SH-SY5Y (cell line): Measurements from ENCODE around the gene PCYT2.

Experiments
- GATA2 ChIP-seq: IDR thresholded peaks from 2 replicates; pipeline ENCODE4 v1.6.1; 2011; ENCODE audit warnings: mild to moderate bottlenecking, low read depth, low read length
- GATA3 ChIP-seq: IDR thresholded peaks from 2 replicates; pipeline ENCODE4 v1.6.1; 2011; ENCODE audit warnings: low read depth, mild to moderate bottlenecking, low read length, moderate library complexity

PCYT2 gene

GRCh38 chr17:81898029-81898866 is 13.0 kb downstream of the PCYT2 start:
- TF ChIP-seq GATA3: no peak
- no peak for TF ChIP-seq GATA2

DNA sequence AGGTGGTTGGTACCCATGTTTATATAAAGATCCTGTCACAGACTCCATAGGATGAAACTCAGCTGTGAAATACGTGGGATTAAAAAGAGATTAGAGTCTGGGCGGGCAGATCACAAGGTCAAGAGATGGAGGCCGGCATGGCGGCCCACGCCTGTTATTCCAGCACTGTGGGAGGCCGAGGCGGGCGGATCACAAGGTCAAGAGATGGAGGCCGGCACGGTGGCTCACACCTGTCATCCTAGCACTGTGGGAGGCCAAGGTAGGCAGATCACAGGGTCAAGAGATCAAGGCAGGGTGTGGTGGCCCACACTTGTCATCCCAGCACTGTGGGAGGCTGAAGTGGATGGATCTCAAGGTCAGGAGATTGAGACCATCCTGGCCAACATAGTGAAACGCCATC is 15.8 kb downstream of the PCYT2 start:
- TF ChIP-seq GATA2: no peak
- TF ChIP-seq GATA3: no peak

GRCh38 chr17:81891303-81891552 is 20.0 kb downstream of the PCYT2 start:
- TF ChIP-seq GATA3 (no peak), GATA2 (no peak)

GRCh38 chr17:81890447-81891302 is 20.5 kb downstream of the PCYT2 start:
- no peak for TF ChIP-seq GATA2
- no peak for TF ChIP-seq GATA3

DNA sequence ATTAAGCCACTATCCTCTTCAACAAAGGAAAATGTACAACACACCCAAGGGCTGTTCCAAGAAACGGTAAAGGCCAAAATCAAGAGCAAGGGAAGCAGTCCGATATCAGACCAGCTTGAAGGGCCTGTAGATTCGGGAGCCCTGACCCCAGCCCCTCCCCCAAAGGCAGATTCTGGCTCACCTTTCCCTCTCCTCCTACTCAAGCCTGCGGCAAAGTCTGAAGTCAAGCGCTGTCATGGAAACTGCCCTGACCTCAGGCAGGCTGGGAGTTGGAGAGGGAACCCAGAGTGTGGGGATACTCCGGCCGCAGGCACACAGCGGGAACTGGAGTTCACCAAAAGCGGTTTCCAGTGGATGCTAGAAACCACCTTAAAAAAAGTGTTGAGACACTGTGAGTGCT is 21.6 kb downstream of the PCYT2 start:
- TF ChIP-seq GATA2: no peak
- no peak for TF ChIP-seq GATA3

GRCh38 chr17:81888988-81889595 is 22.1 kb downstream of the PCYT2 start:
- TF ChIP-seq GATA2 (no peak), GATA3 (no peak)

DNA sequence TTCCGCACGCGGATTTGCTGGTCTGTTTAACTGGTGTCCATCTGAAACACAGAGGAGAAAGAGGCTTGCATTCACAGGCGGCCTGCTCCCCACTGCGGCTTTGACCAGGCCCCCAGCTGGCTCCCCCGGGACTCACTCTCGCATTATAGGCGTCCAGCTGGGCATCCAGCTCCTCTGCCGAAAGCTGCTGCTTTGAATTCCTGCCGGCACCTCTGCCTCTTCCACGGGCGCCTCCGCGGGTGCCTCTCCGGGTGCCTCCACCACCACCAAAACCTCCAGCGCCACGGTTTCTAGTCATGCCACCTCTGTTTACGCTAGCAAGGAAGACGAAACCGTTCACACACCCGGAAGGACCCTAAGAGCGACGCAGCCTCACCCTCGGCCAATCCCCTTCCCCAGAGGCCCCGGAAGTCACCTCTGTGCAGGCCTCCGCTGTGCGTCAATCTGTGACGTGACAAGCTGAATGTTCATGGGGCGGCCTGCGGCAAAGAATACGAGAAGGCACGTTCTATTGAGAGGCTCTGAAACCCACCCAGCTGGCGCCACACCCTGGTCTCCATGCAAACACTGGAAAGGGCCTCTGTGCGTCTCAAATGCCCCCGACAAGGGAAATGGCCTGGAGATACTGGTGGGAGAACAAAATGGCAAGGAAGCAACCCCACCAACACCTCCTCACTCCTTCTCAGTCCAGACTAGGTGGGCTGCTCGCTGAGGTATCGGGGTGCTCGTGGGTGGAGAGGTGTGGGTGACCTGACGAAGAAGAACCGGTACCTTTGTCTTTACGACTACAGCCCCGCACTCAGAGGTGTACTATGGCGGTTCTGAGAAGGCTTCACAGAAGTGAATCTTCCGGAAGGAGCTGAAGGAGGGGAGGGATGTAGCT is 22.9 kb downstream of the PCYT2 start:
- TF ChIP-seq GATA2: no peak
- no peak for TF ChIP-seq GATA3

DNA sequence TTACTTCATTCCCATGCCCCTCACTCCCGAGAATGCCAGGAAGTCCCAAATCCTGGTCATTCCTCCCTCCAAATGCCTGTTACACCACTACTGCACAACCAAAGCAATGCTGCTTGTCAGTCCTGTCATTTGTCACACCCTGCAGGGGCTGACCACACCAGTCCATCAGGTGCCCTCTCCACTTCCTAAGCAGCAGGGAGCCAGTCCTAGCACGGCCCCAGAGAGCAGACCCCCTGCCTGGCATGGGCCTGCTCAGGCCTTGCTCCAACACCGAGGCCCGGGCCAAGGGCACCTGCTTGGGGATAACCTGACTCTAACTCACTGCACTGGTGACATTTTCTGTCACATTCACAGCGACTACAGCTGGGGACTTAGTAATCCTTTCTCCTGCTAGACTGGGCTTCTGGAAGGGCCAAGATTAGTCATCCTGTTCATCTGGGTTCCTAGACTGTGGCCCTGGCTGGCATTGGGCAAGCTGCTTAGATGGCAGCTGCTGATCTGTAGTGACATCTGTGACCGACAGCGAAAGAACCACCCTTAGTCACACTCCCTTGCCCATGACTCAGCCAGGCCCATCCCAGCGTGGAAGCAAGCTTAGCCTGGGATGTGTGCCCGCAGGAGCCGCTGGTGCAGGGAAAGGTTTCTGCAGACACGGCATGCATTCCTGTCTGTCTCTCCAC is 25.2 kb downstream of the PCYT2 start:
- TF ChIP-seq GATA2: no peak

GRCh38 chr17:81885454-81885853 is 25.7 kb downstream of the PCYT2 start:
- TF ChIP-seq GATA2 (no peak), GATA3 (no peak)

- TF ChIP-seq GATA3 (no peak), GATA2 (no peak)
These were observed 26.2 kb downstream of the PCYT2 start for GRCh38 chr17:81884968-81885367.

DNA sequence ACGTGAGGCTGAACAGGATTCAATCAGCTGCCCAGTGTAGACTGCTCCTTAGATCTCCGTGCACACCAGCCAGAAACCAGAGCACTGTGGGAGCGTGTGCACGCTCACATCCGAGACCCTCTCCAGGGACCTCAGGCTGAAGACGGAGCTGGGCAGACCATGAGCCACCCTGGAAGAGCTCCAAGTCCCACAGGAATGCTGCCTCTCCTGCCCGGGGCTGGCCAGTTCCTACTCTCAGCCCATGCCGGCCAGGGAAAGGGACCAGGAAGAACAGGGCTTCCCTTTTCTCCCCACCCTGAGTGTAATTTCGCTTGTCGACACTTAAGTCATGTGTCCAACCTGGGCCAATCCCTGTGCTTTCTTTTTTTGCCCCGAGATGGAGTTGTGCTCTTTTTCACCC is 26.7 kb downstream of the PCYT2 start:
- TF ChIP-seq GATA2 (no peak), GATA3 (no peak)

- TF ChIP-seq GATA3 (no peak), GATA2 (no peak)
These were observed 32.1 kb downstream of the PCYT2 start for GRCh38 chr17:81879121-81879520.

DNA sequence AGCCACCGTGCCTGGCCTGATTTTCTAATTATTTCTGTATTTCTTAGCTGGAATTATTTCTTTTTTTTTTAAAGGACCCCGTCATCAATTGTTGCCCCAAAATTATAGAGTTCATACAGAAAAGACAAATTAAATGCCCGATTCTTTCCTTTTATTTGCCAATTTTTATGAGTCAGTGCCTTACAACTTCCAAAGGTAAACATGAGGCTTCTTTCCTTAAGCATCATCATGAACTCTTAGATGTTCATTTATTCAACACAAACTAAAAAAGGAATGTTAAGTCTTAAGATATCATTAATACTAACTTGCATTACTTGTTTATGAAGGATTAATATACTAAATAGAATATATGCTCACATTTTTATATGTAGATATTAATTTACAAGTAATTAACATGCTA is 32.9 kb downstream of the PCYT2 start:
- TF ChIP-seq GATA3: no peak
- no peak for TF ChIP-seq GATA2
